ENCODE measurements around the gene DGKE. TPM values are rescaled to one million over a fixed set of nuclear protein-coding genes. Genes with fewer than 3 reads are reported as not detected.

The DGKE gene
- total and polyA plus RNA-seq, 2 of the 8 experiments (the other 6 are each of a cell fraction or from before 2014, with no cell fraction given): 1.7 to 7.4 TPM

DNA sequence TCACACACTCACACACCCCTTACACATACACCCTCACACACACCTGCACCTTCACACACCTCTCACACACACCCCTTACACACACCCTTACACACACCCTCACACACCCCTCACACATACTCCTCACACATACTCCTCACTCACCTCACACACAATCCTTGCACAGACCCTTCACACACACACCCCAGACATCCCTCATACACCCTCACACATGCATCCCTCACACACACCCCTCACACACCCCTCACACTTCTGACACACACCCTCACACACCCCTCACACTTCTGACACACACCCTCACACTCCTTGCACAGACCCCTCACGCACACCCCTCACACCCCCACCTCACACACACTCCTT is 24.2 kb upstream of the DGKE start:
- no peak overlapping the region for H2AFZ ChIP-seq (ENCODE audit: low read length)
- no peak overlapping the region for H2BK15ac ChIP-seq (ENCODE audit: low read length)
- no peak overlapping the region for H2BK12ac ChIP-seq (ENCODE audit: low read depth, low read length)
- TF ChIP-seq NANOG (IDR thresholded peaks at IDR 0.05; ENCODE audit: insufficient read depth, low read depth, low read length, poor library complexity, severe bottlenecking) (no peak), GABPA (IDR thresholded peaks at IDR 0.05; ENCODE audit: borderline replicate concordance, insufficient read depth, low read length) (no peak), MAFK (IDR thresholded peaks at IDR 0.05; ENCODE audit: low read depth, low read length) (no peak), CTBP2 (IDR thresholded peaks at IDR 0.05; ENCODE audit: borderline replicate concordance, insufficient read depth, insufficient read length, low read length) (no peak), JUN (IDR thresholded peaks at IDR 0.05; ENCODE audit: low read depth, low read length) (no peak), KDM5A (IDR thresholded peaks at IDR 0.05; ENCODE audit: low read length) (no peak), POLR2A (IDR thresholded peaks at IDR 0.05; ENCODE audit: control extremely low read depth in 1 of 2, low read depth in 2 of 2, low read length in 2 of 2) (no peak), POLR2AphosphoS5 (IDR thresholded peaks at IDR 0.05; ENCODE audit: low read depth, low read length) (no peak)
- no peaks in the 10 kb centered on the region for H3K4me1 ChIP-seq (replicated peaks in 1 of 4; ENCODE audit: control insufficient read depth in 3 of 4, insufficient read depth in 4 of 4, low read length in 3 of 4)
- no peaks in the 10 kb centered on the region for H3K36me3 ChIP-seq (ENCODE audit: control insufficient read depth in 2 of 4, insufficient read depth in 4 of 4, low read length in 3 of 4)
- H4K8ac ChIP-seq (ENCODE audit: extremely low read depth, insufficient read depth, low read length): no peak overlapping the region
- H4K20me1 ChIP-seq (replicated peaks in 1 of 2; ENCODE audit: control insufficient read depth in 1 of 2, insufficient read depth in 2 of 2, low read length in 2 of 2): peaks cover 0 to 3% of the 10 kb centered on the region in 2 experiments
- no peaks in the 10 kb centered on the region for H3K79me2 ChIP-seq (ENCODE audit: control insufficient read depth in 1 of 2, insufficient read depth in 2 of 2, low read length in 2 of 2)
- H3K23me2 ChIP-seq (ENCODE audit: low read depth, low read length): peaks cover 12% of the 10 kb centered on the region; the same call in 1 of the 2 replicates
- CTCF ChIA-PET (ENCODE audit: partially characterized antibody): no interaction called here
- H2BK120ac ChIP-seq (replicated peaks; ENCODE audit: low read depth, low read length): no peak overlapping the region
- no peak overlapping the region for H3K56ac ChIP-seq (replicated peaks; ENCODE audit: insufficient read length, low read depth, low read length)
- POLR2A ChIA-PET (ENCODE audit: partially characterized antibody): interaction anchor here (1.9 kb wide), 1 partner anchor 10 kb away, joined by 4 read pairs; no protein-coding TSS in a partner anchor
- no peak overlapping the region for H4K5ac ChIP-seq (ENCODE audit: insufficient read length, low read depth, low read length)
- FAIRE-seq (no peak), DNase-seq (ENCODE audit: low read depth in 1 of 2, low spot score in 2 of 2) (no peak)
- no peak overlapping the region for H4K91ac ChIP-seq (replicated peaks; ENCODE audit: insufficient read length, low read length)
- no peaks in the 10 kb centered on the region for H3K9me3 ChIP-seq (ENCODE audit: insufficient read depth in 2 of 2, low read depth in 1 of 2, low read length in 1 of 2)
- H3K23ac ChIP-seq (ENCODE audit: insufficient read length): no peak overlapping the region
- no peak overlapping the region for H2BK5ac ChIP-seq (ENCODE audit: low read depth, low read length)
- no peak overlapping the region for H3K18ac ChIP-seq (ENCODE audit: extremely low read depth, low read length)
- no peak overlapping the region for H3K4ac ChIP-seq (replicated peaks; ENCODE audit: insufficient read length, low read depth, low read length)
- H3K9ac ChIP-seq (replicated peaks in 1 of 4; ENCODE audit: extremely low read depth in 1 of 4, low read depth in 3 of 4, low read length in 3 of 4): no peak overlapping the region
- 88% methylated on average over 1 of the region's 1 CpG; no CpG with 5 or more reads in 1 of the 2 experiments for WGBS, 2 experiments (ENCODE audit: extremely low coverage in 1 of 2, insufficient coverage in 1 of 2, insufficient read length in 1 of 2, insufficient replicate concordance in 2 of 2, low coverage in 1 of 2, low lambda C conversion rate in 2 of 2, missing lambda C conversion rate in 1 of 2)
- H3K79me1 ChIP-seq (ENCODE audit: low read depth, low read length): 0 out of 2 replicates have a peak, but pooled peaks cover 2% of the 10 kb centered on the region
- no peak overlapping the region for H3K4me2 ChIP-seq (ENCODE audit: insufficient read depth in 1 of 2, low read depth in 2 of 2, low read length in 2 of 2)
- no peak overlapping the region for H3K4me3 ChIP-seq (ENCODE audit: extremely low read depth in 1 of 4, insufficient read depth in 2 of 4, low read depth in 3 of 4, low read length in 4 of 4)
- H3K27ac ChIP-seq (ENCODE audit: low read depth, low read length): no peak overlapping the region
- no peak overlapping the region for H2BK20ac ChIP-seq (ENCODE audit: low read length)
- no peak overlapping the region for H2AK5ac ChIP-seq (ENCODE audit: low read depth, low read length)
- H3K27me3 ChIP-seq (replicated peaks in 1 of 4; ENCODE audit: control insufficient read depth in 3 of 4, extremely low read depth in 1 of 4, insufficient read depth in 3 of 4, low read length in 3 of 4): no peaks in the 10 kb centered on the region
- H3K14ac ChIP-seq (ENCODE audit: insufficient read length): no peak overlapping the region
